A549 (cell line): Measurements from ENCODE around the gene FBXO34. TPM values are rescaled to one million over a fixed set of nuclear protein-coding genes. Genes with fewer than 3 reads are reported as not detected.

Experiments used
- ATAC-seq, 2 experiments: fragments of 200-7000 bp in 1 of 2; fragments of >200 bp in 1 of 2; cut with Nextera tagmentation in 1 of 2; cut with Tn5 transposase in 1 of 2; 3 replicates each; pipeline versions ENCODE4 v1.8.0 to v1.9.1; 2018 to 2020; ENCODE audit warnings: mild to moderate bottlenecking in 1 of 2, moderate library complexity in 1 of 2
- CTCF ChIA-PET: fragments of 300-600 bp; sonication (Branson Sonifier 250); formaldehyde crosslinking; extraction: SDS; loops from one replicate; lab custom pipeline; 2021; ENCODE audit warnings: antibody characterized with exemption, inconsistent platforms; lab: Yijun Ruan, JAX
- POLR2A ChIA-PET: fragments of 350-600 bp; formaldehyde crosslinking; extraction: SDS; loops from one replicate; lab custom pipeline; 2021; ENCODE audit warnings: antibody characterized with exemption, inconsistent platforms; lab: Yijun Ruan, JAX
- DNase-seq, 2 experiments: peaks; one replicate each; pipeline versions ENCODE4 v3.0.0 to v3.0.0-alpha.2; 2011 to 2016; ENCODE audit warnings: low read depth in 1 of 2, low spot score in 1 of 2
- FAIRE-seq: peaks from 2 replicates; lab custom pipeline; 2011; peaks lifted over from hg19 to GRCh38; lab: Jason Lieb, UNC
- H3K27ac ChIP-seq, 2 experiments: fragments of >200 bp; sonication (Bioruptor Twin); formaldehyde crosslinking; 3 replicates each; pipeline ENCODE4 v1.5.1; 2016 to 2017
- H3K4me1 ChIP-seq: fragments of >200 bp; sonication (Bioruptor Twin); formaldehyde crosslinking; 3 replicates; pipeline ENCODE4 v1.6.1; 2016
- H3K4me2 ChIP-seq: fragments of >200 bp; sonication (Bioruptor Twin); formaldehyde crosslinking; 3 replicates; pipeline ENCODE4 v1.6.1; 2016
- H3K4me3 ChIP-seq: fragments of >200 bp; sonication (Bioruptor Twin); formaldehyde crosslinking; 3 replicates; pipeline ENCODE4 v1.5.1; 2016
- H3K9me3 ChIP-seq: fragments of >200 bp; sonication (Bioruptor Twin); formaldehyde crosslinking; 3 replicates; pipeline ENCODE4 v1.6.1; 2016
- BHLHE40 ChIP-seq: IDR thresholded peaks from 2 replicates; pipeline ENCODE4 v1.6.1; 2012; ENCODE audit warnings: low read depth, low read length, inconsistent platforms
- CTCF ChIP-seq: fragments of >200 bp; sonication (Bioruptor Twin); formaldehyde crosslinking; IDR thresholded peaks from 3 replicates; pipeline ENCODE4 v1.5.1; 2016
- E2F6 ChIP-seq: IDR thresholded peaks from 2 replicates; pipeline ENCODE4 v1.6.1; 2012; ENCODE audit warnings: low read depth, borderline replicate concordance
- ELK1 ChIP-seq: fragments of 150-350 bp; IDR thresholded peaks from 2 replicates; pipeline ENCODE4 v1.6.1; 2014; ENCODE audit warnings: low read depth, mild to moderate bottlenecking, low read length
- ESRRA ChIP-seq: fragments of 150-350 bp; IDR thresholded peaks from 2 replicates; pipeline ENCODE4 v1.6.1; 2014; ENCODE audit warnings: mild to moderate bottlenecking, low read length, borderline replicate concordance
- FOSL2 ChIP-seq, 2 experiments: fragments of 450-650 bp in 1 of 2; fragments of >200 bp in 1 of 2; sonication (Bioruptor Twin) in 1 of 2; formaldehyde crosslinking; IDR thresholded peaks; 2 replicates each; pipeline versions ENCODE4 v1.5.0 to v1.6.1; 2016 to 2020; ENCODE audit warnings: mild to moderate bottlenecking in 1 of 2, moderate library complexity in 1 of 2
- HEYL ChIP-seq: fragments of 250-450 bp; sonication (Bioruptor Pico); IDR thresholded peaks from 2 replicates; pipeline ENCODE4 v1.8.0; 2021; ENCODE audit warnings: mild to moderate bottlenecking, moderate library complexity
- JUNB ChIP-seq: fragments of >200 bp; sonication (Bioruptor Twin); formaldehyde crosslinking; IDR thresholded peaks from 2 replicates; pipeline ENCODE4 v1.6.1; 2016
- KDM5A ChIP-seq: fragments of 200-600 bp; sonication (generic); IDR thresholded peaks from 2 replicates; pipeline ENCODE4 v1.6.1; 2016; ENCODE audit warnings: antibody characterized with exemption, mild to moderate bottlenecking
- MAX ChIP-seq: IDR thresholded peaks from 2 replicates; pipeline ENCODE4 v1.6.1; 2012
- NFE2L2 ChIP-seq: fragments of 150-350 bp; conservative IDR thresholded peaks from 2 replicates; pipeline ENCODE4 v1.6.1; 2014; ENCODE audit warnings: low read length
- NPAS2 ChIP-seq: fragments of 250-450 bp; sonication (Bioruptor Pico); IDR thresholded peaks from 2 replicates; pipeline ENCODE4 v1.8.0; 2022; ENCODE audit warnings: mild to moderate bottlenecking, moderate library complexity, borderline replicate concordance
- POLR2AphosphoS2 ChIP-seq: conservative IDR thresholded peaks from 2 replicates; pipeline ENCODE4 v1.6.1; 2012; ENCODE audit warnings: low read length, improper control_type of control experiment, inconsistent platforms
- SREBF2 ChIP-seq: fragments of 450-650 bp; IDR thresholded peaks from 2 replicates; pipeline ENCODE4 v1.6.1; 2014; ENCODE audit warnings: mild to moderate bottlenecking, moderate library complexity
- USF2 ChIP-seq: fragments of 450-650 bp; IDR thresholded peaks from 2 replicates; pipeline ENCODE4 v1.6.1; 2014; ENCODE audit warnings: antibody characterized with exemption
- ZSCAN20 ChIP-seq: fragments of 250-450 bp; sonication (Bioruptor Pico); IDR thresholded peaks from 2 replicates; pipeline ENCODE4 v1.8.0; 2022; ENCODE audit warnings: mild to moderate bottlenecking, moderate library complexity
- WGBS: methylation state at CpG from one replicate; pipeline ENCODE4 v1.1.6; 2017; ENCODE audit errors: missing lambda C conversion rate; 5-methylcytosine and 5-hydroxymethylcytosine counted together
- polyA plus RNA-seq, 4 experiments: library from polyadenylated mRNA; depleted of rRNA in 3 of 4; stranded (reverse); fragments of >200 nt; fragmentation: RNase III in 1 of 4; extraction: RNeasy Plus Mini Kit Qiagen cat#74134 plus additional on column Dnase treatment in 1 of 4; gene quantifications; 2 replicates in 3 of 4; 3 replicates in 1 of 4; pipeline ENCODE4 v1.2.3, GENCODE V29; 2011 to 2017

FBXO34 gene
- polyA plus RNA-seq, 2 of the 4 experiments (the other 2 are of a cell fraction) = 15.4 to 28.0 TPM

GRCh38 chr14:55302367-55303124, 31.3 kb downstream of the FBXO34 start:
- no peak for TF ChIP-seq NPAS2 (CRISPR knock-in tag)
- no peak for TF ChIP-seq BHLHE40
- TF ChIP-seq KDM5A = no peak
- no peak for TF ChIP-seq SREBF2
- TF ChIP-seq POLR2AphosphoS2 = no peak
- TF ChIP-seq ZSCAN20 (CRISPR knock-in tag) = no peak
- no peak for TF ChIP-seq CTCF
- no peak for TF ChIP-seq JUNB
- no peak for TF ChIP-seq USF2
- no peak for TF ChIP-seq E2F6
- TF ChIP-seq ELK1 = no peak
- TF ChIP-seq NFE2L2 = no peak
- WGBS = 92% methylated on average over 5 of the region's 5 CpGs
- CTCF ChIA-PET = interaction anchor here (0.8 kb wide), 1 partner anchor 10 kb away, joined by 3 read pairs; no protein-coding TSS in a partner anchor
- Histone ChIP-seq H3K4me3 (no peak overlapping the region), H3K4me2 (no peak overlapping the region), H3K27ac (no peak overlapping the region; a peak in 1 of 6 replicates), H3K4me1 (peaks cover 13% of the 10 kb centered on the region; the same call in 2 of the 3 replicates), H3K9me3 (no peaks in the 10 kb centered on the region)
- ATAC-seq (no peak), DNase-seq (no peak), FAIRE-seq (no peak)
- POLR2A ChIA-PET = no interaction called here

GRCh38 chr14:55303125-55303499, 31.9 kb downstream of the FBXO34 start:
- ChIA-PET CTCF (no interaction called here), POLR2A (no interaction called here)
- DNase-seq = no peak
- peaks cover 10% of the 10 kb centered on the region; the same call in 2 of the 3 replicates for H3K4me1 ChIP-seq
- H3K9me3 ChIP-seq = no peaks in the 10 kb centered on the region
- no peak overlapping the region; a peak in 1 of 6 replicates for H3K27ac ChIP-seq
- no peak for FAIRE-seq
- no peak overlapping the region for H3K4me2 ChIP-seq
- ATAC-seq = no peak
- no peak overlapping the region for H3K4me3 ChIP-seq
- TF ChIP-seq USF2 (no peak), FOSL2 (IDR thresholded peaks at IDR 0.05) (no peak), FOSL2 (CRISPR knock-in tag; IDR thresholded peaks at IDR 0.05) (no peak), ESRRA (no peak)
- TF ChIP-seq, all 56 proteins: peak for 0

- ChIA-PET POLR2A (no interaction called here), CTCF (interaction anchor here (0.7 to 1.6 kb wide), 3 partner anchors 33 to 402 kb away, joined by 3 to 5 read pairs (median 4); no protein-coding TSS in a partner anchor)
- no peak overlapping the region for H3K4me3 ChIP-seq
- FAIRE-seq = no peak
- no peak overlapping the region for H3K27ac ChIP-seq
- WGBS = 95% methylated on average over 2 of the region's 2 CpGs
- ATAC-seq = no peak
- no peaks in the 10 kb centered on the region for H3K9me3 ChIP-seq
- DNase-seq = no peak
- no peak overlapping the region for H3K4me2 ChIP-seq
- TF ChIP-seq HEYL = no peak
- no peak for TF ChIP-seq MAX
- TF ChIP-seq KDM5A = no peak
- peaks cover 10% of the 10 kb centered on the region; the same call in 2 of the 3 replicates for H3K4me1 ChIP-seq
Observed at GRCh38 chr14:55303691-55304145, 32.5 kb downstream of the FBXO34 start.
